IMR-90 (cell line): ENCODE data around the gene BCAS4. TPM values are rescaled to one million over a fixed set of nuclear protein-coding genes. Genes with fewer than 3 reads are reported as not detected.
A peak's percentile ranks its signal among the peaks of the same experiment; 100 is the strongest.

Experiments used
- ATAC-seq: fragments of 200-7000 bp; cut with Tn5 transposase; 2 replicates; pipeline ENCODE4 v1.9.1; 2020; ENCODE audit warnings: low read depth, mild to moderate bottlenecking, moderate library complexity
- BruUV-seq: library from RNA; stranded (reverse); fragments of 400-500 nt; replicated peaks from 2 replicates; lab custom pipeline; 2021; lab: Mats Ljungman, UMichigan
- CTCF ChIA-PET: fragments of 300-600 bp; formaldehyde crosslinking; extraction: SDS; loops from one replicate; lab custom pipeline; 2021; ENCODE audit warnings: antibody characterized with exemption; lab: Yijun Ruan, JAX
- POLR2A ChIA-PET: fragments of 300-600 bp; sonication (Branson Sonifier 250); formaldehyde crosslinking; loops from one replicate; lab custom pipeline; 2022; ENCODE audit warnings: antibody characterized with exemption; ENCODE audit not compliant: unreplicated experiment; lab: Charles Lee
- DNase-seq: peaks from one replicate; pipeline ENCODE4 v3.0.0; 2013
- H2AFZ ChIP-seq: replicated peaks from 2 replicates; pipeline ENCODE3; 2013; ENCODE audit warnings: low read length, mild to moderate bottlenecking; ENCODE audit not compliant: poor library complexity
- H2AK5ac ChIP-seq: 2 replicates; pipeline ENCODE4 v1.6.1; 2013; ENCODE audit warnings: low read depth, low read length, inconsistent platforms
- H2AK9ac ChIP-seq: replicated peaks from 2 replicates; pipeline ENCODE3; 2013; ENCODE audit warnings: mild to moderate bottlenecking, low read depth, low read length, moderate library complexity; ENCODE audit not compliant: poor library complexity
- H2BK120ac ChIP-seq: 2 replicates; pipeline ENCODE4 v1.6.1; 2013; ENCODE audit warnings: low read depth, low read length, inconsistent platforms
- H2BK15ac ChIP-seq: 3 replicates; pipeline ENCODE4 v1.6.1; 2013; ENCODE audit warnings: low read depth, low read length, inconsistent platforms
- H2BK20ac ChIP-seq: 2 replicates; pipeline ENCODE4 v1.6.1; 2013; ENCODE audit warnings: low read depth, mild to moderate bottlenecking, inconsistent platforms, low read length, moderate library complexity
- H2BK5ac ChIP-seq: 2 replicates; pipeline ENCODE4 v1.6.1; 2013; ENCODE audit warnings: mild to moderate bottlenecking, low read depth, low read length, inconsistent platforms; ENCODE audit not compliant: poor library complexity, severe bottlenecking
- H3K14ac ChIP-seq: replicated peaks from 2 replicates; pipeline ENCODE4 v1.6.1; 2013; ENCODE audit warnings: low read depth, low read length, inconsistent platforms
- H3K18ac ChIP-seq: 2 replicates; pipeline ENCODE4 v1.6.1; 2013; ENCODE audit warnings: low read depth, low read length, control low read depth
- H3K23ac ChIP-seq: 2 replicates; pipeline ENCODE4 v1.6.1; 2013; ENCODE audit warnings: low read depth, low read length, inconsistent platforms
- H3K27ac ChIP-seq: 2 replicates; pipeline ENCODE4 v1.5.1; 2013; ENCODE audit warnings: mild to moderate bottlenecking, control low read depth, low read length; ENCODE audit not compliant: insufficient read depth
- H3K27me3 ChIP-seq: 2 replicates; pipeline ENCODE4 v1.6.1; 2013; ENCODE audit warnings: low read length; ENCODE audit not compliant: control insufficient read depth, insufficient read depth
- H3K36me3 ChIP-seq: 2 replicates; pipeline ENCODE4 v1.6.1; 2013; ENCODE audit warnings: low read length, mixed read lengths; ENCODE audit not compliant: control insufficient read depth, insufficient read depth
- H3K4ac ChIP-seq: 2 replicates; pipeline ENCODE4 v1.6.1; 2013; ENCODE audit warnings: low read depth, low read length, inconsistent platforms
- H3K4me1 ChIP-seq: 2 replicates; pipeline ENCODE4 v1.6.1; 2013; ENCODE audit warnings: low read length, mixed read lengths; ENCODE audit not compliant: control insufficient read depth, insufficient read depth
- H3K4me2 ChIP-seq: 2 replicates; pipeline ENCODE4 v1.6.1; 2013; ENCODE audit warnings: low read depth, mild to moderate bottlenecking, control low read depth, low read length, moderate library complexity
- H3K4me3 ChIP-seq: 2 replicates; pipeline ENCODE4 v1.5.1; 2013; ENCODE audit warnings: low read depth, mild to moderate bottlenecking, control low read depth, low read length, moderate library complexity; ENCODE audit not compliant: insufficient read depth
- H3K56ac ChIP-seq: 2 replicates; pipeline ENCODE4 v1.6.1; 2013; ENCODE audit warnings: low read length, inconsistent platforms; ENCODE audit not compliant: insufficient read depth; ENCODE audit errors: extremely low read depth
- H3K79me1 ChIP-seq, 2 experiments: 2 replicates each; pipeline ENCODE4 v1.6.1; 2013; ENCODE audit warnings: low read length in 2 of 2, inconsistent platforms in 1 of 2, low read depth in 1 of 2
- H3K9ac ChIP-seq: 2 replicates; pipeline ENCODE4 v1.6.1; 2013; ENCODE audit warnings: low read depth, low read length, control low read depth
- H3K9me1 ChIP-seq: 2 replicates; pipeline ENCODE4 v1.6.1; 2013; ENCODE audit warnings: low read length, inconsistent platforms; ENCODE audit not compliant: insufficient read depth
- H3K9me3 ChIP-seq: 2 replicates; pipeline ENCODE4 v1.6.1; 2013; ENCODE audit warnings: low read length; ENCODE audit not compliant: control insufficient read depth, insufficient read depth
- H4K20me1 ChIP-seq: 2 replicates; pipeline ENCODE4 v1.6.1; 2013; ENCODE audit warnings: low read length, inconsistent platforms; ENCODE audit not compliant: insufficient read depth
- H4K5ac ChIP-seq: 2 replicates; pipeline ENCODE4 v1.6.1; 2013; ENCODE audit warnings: mild to moderate bottlenecking, low read depth, low read length, control low read depth
- H4K8ac ChIP-seq, 2 experiments: 2 replicates each; pipeline ENCODE4 v1.6.1; 2013; ENCODE audit warnings: low read depth in 2 of 2, low read length in 2 of 2, control low read depth in 1 of 2, inconsistent platforms in 1 of 2
- H4K91ac ChIP-seq: 2 replicates; pipeline ENCODE4 v1.6.1; 2013; ENCODE audit warnings: low read depth, low read length, inconsistent platforms; ENCODE audit not compliant: insufficient read depth
- BHLHE40 ChIP-seq: fragments of 150-350 bp; IDR thresholded peaks from 2 replicates; pipeline ENCODE4 v1.6.1; 2016; ENCODE audit warnings: mild to moderate bottlenecking, low read depth, low read length
- CEBPB ChIP-seq: IDR thresholded peaks from 2 replicates; pipeline ENCODE4 v1.6.1; 2012; ENCODE audit warnings: low read depth, low read length, improper control_type of control experiment
- CHD1 ChIP-seq: IDR thresholded peaks from 2 replicates; pipeline ENCODE4 v1.6.1; 2012; ENCODE audit warnings: low read depth, low read length, improper control_type of control experiment
- FOS ChIP-seq: fragments of 150-350 bp; IDR thresholded peaks from 2 replicates; pipeline ENCODE4 v1.6.1; 2016; ENCODE audit warnings: low read depth, low read length
- MAFK ChIP-seq: IDR thresholded peaks from 2 replicates; pipeline ENCODE4 v1.6.1; 2012; ENCODE audit warnings: low read depth, low read length, improper control_type of control experiment
- MAZ ChIP-seq: IDR thresholded peaks from 2 replicates; pipeline ENCODE4 v1.6.1; 2012; ENCODE audit warnings: low read depth, mild to moderate bottlenecking, low read length, improper control_type of control experiment, moderate library complexity, borderline replicate concordance
- NFE2L2 ChIP-seq: fragments of 150-350 bp; IDR thresholded peaks from 2 replicates; pipeline ENCODE4 v1.6.1; 2016; ENCODE audit warnings: low read depth, mild to moderate bottlenecking, low read length
- POLR2A ChIP-seq: IDR thresholded peaks from 2 replicates; pipeline ENCODE4 v1.6.1; 2012; ENCODE audit warnings: mild to moderate bottlenecking, low read depth, low read length
- RAD21 ChIP-seq: IDR thresholded peaks from 2 replicates; pipeline ENCODE4 v1.6.1; 2012; ENCODE audit warnings: low read length, improper control_type of control experiment
- RCOR1 ChIP-seq: IDR thresholded peaks from 2 replicates; pipeline ENCODE4 v1.6.1; 2012; ENCODE audit warnings: mild to moderate bottlenecking, low read length, improper control_type of control experiment; ENCODE audit not compliant: insufficient replicate concordance
- RFX5 ChIP-seq: IDR thresholded peaks from 2 replicates; pipeline ENCODE4 v1.8.0; 2012; ENCODE audit warnings: low read depth, mild to moderate bottlenecking, low read length, moderate library complexity
- SMC3 ChIP-seq: fragments of 150-350 bp; IDR thresholded peaks from 2 replicates; pipeline ENCODE4 v1.6.1; 2016; ENCODE audit warnings: low read depth, mild to moderate bottlenecking, antibody characterized with exemption, low read length, moderate library complexity
- WGBS, 2 experiments: methylation state at CpG; one replicate each; pipeline versions ENCODE4 v1.1.5 to v1.1.7; 2013; ENCODE audit warnings: missing lambda C conversion rate in 2 of 2; ENCODE audit not compliant: insufficient read length in 1 of 2; ENCODE audit errors: extremely low coverage in 2 of 2; 5-methylcytosine and 5-hydroxymethylcytosine counted together
- dilution Hi-C: fragments of 300-500 bp; cut with HindIII; formaldehyde crosslinking; loops from one replicate; pipeline ENCODE4 v1.14.3; 2018; ENCODE audit warnings: low sequenced_read_pairs; ENCODE audit not compliant: unreplicated experiment
- in situ Hi-C: fragments of 300-500 bp; cut with MboI; formaldehyde crosslinking; loops from 3 replicates; pipeline ENCODE4 v1.14.3; 2019; ENCODE audit warnings: low sequenced_read_pairs, inconsistent platforms, mixed read lengths
- intact Hi-C: fragments of 100-400 bp; cut with micrococcal nuclease; formaldehyde crosslinking; loops from 2 replicates; pipeline ENCODE4 v1.10.0; 2022
- polyA plus RNA-seq, 3 experiments: library from polyadenylated mRNA; depleted of rRNA; stranded (reverse); fragments of >200 nt; gene quantifications; 2 replicates each; pipeline ENCODE4 v1.2.3, GENCODE V29; 2012; ENCODE audit warnings: low replicate concordance in 1 of 3
- total RNA-seq: library from RNA; depleted of rRNA; stranded (reverse); fragments of >200 nt; gene quantifications from 2 replicates; pipeline ENCODE4 v1.2.3, GENCODE V29; 2012
- TF ChIP-seq, protein P1 (sequence below): fragments of 150-350 bp; IDR thresholded peaks from 2 replicates; pipeline ENCODE4 v1.6.1; 2016; ENCODE audit warnings: low read depth, mild to moderate bottlenecking, low read length, moderate library complexity, borderline replicate concordance
- TF ChIP-seq, protein P2 (sequence below): conservative IDR thresholded peaks from 2 replicates; pipeline ENCODE4 v1.5.1; 2012; ENCODE audit warnings: mild to moderate bottlenecking, low read depth, low read length, improper control_type of control experiment

BCAS4 gene
- total and polyA plus RNA-seq, 2 of the 4 experiments (the other 2 are of a cell fraction): 42.7 to 47.5 TPM

DNA sequence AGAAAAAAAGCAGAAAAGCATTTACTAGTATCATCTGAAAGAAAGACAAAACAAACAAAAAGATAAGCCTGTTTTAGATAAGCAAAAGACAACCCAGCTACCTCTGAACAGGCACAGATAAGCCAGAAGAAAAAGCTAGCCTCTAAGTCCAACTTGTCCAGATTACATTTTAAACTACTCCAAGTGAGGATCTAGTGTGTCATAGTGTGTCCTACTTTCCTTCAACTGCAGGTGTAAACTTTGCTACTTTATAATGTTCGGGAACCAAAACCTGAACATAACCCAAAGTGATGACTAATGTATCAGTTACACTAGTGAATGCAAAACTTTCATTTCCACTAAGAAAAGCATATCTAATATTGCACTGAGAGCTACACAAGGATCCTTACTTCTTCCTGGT, 116.9 kb downstream of the BCAS4 start:
- no peak overlapping the region for H3K4me3 ChIP-seq
- H3K9me3 ChIP-seq: no peaks in the 10 kb centered on the region
- H3K56ac ChIP-seq: no peak overlapping the region
- peaks cover 26% of the 10 kb centered on the region for H3K4me1 ChIP-seq
- no peak overlapping the region for H2AFZ ChIP-seq
- H4K91ac ChIP-seq: no peak overlapping the region
- dilution Hi-C loops (loop anchor here (25.0 kb wide), 1 partner anchor 99 kb away; no protein-coding TSS in a partner anchor), intact Hi-C loops (loop anchor here (5.0 kb wide), 1 partner anchor 94 kb away; no protein-coding TSS in a partner anchor), in situ Hi-C loops (no loop called here)
- H2BK20ac ChIP-seq: no peak overlapping the region
- H3K14ac ChIP-seq: no peak overlapping the region
- no TSS peak for BruUV-seq
- ChIA-PET CTCF (interaction anchor here (0.7 to 1.3 kb wide), 4 partner anchors 11 to 117 kb away, joined by 3 to 5 read pairs (median 3); partner anchors contain the start of gene BCAS4), POLR2A (interaction anchor here (0.6 kb wide), 1 partner anchor 278 kb away, joined by 4 read pairs; no protein-coding TSS in a partner anchor)
- H3K18ac ChIP-seq: no peak overlapping the region
- no peak overlapping the region for H2AK9ac ChIP-seq
- H2BK120ac ChIP-seq: no peak overlapping the region
- H3K9ac ChIP-seq: no peak overlapping the region
- no peak overlapping the region for H3K4me2 ChIP-seq
- H3K4ac ChIP-seq: no peak overlapping the region
- TF ChIP-seq SMC3 (no peak), CEBPB (no peak), NFE2L2 (no peak), POLR2A (no peak), BHLHE40 (no peak), CHD1 (no peak), FOS (no peak), MAZ (no peak), RCOR1 (no peak), RAD21 (no peak), MAFK (no peak), RFX5 (no peak)
- TF ChIP-seq, protein P1, sequence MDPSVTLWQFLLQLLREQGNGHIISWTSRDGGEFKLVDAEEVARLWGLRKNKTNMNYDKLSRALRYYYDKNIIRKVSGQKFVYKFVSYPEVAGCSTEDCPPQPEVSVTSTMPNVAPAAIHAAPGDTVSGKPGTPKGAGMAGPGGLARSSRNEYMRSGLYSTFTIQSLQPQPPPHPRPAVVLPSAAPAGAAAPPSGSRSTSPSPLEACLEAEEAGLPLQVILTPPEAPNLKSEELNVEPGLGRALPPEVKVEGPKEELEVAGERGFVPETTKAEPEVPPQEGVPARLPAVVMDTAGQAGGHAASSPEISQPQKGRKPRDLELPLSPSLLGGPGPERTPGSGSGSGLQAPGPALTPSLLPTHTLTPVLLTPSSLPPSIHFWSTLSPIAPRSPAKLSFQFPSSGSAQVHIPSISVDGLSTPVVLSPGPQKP: no peak
- TF ChIP-seq, protein P2, sequence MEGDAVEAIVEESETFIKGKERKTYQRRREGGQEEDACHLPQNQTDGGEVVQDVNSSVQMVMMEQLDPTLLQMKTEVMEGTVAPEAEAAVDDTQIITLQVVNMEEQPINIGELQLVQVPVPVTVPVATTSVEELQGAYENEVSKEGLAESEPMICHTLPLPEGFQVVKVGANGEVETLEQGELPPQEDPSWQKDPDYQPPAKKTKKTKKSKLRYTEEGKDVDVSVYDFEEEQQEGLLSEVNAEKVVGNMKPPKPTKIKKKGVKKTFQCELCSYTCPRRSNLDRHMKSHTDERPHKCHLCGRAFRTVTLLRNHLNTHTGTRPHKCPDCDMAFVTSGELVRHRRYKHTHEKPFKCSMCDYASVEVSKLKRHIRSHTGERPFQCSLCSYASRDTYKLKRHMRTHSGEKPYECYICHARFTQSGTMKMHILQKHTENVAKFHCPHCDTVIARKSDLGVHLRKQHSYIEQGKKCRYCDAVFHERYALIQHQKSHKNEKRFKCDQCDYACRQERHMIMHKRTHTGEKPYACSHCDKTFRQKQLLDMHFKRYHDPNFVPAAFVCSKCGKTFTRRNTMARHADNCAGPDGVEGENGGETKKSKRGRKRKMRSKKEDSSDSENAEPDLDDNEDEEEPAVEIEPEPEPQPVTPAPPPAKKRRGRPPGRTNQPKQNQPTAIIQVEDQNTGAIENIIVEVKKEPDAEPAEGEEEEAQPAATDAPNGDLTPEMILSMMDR: no peak
- peaks cover 11 to 61% of the 10 kb centered on the region in 2 experiments; a peak in 3 of 4 replicates for H3K79me1 ChIP-seq
- H3K27me3 ChIP-seq: no peaks in the 10 kb centered on the region
- peak overlapping the region; percentile 15 for H2BK5ac ChIP-seq
- no peak overlapping the region; the same call in 1 of the 2 replicates for H3K23ac ChIP-seq
- ATAC-seq: no peak
- peaks cover 29% of the 10 kb centered on the region for H3K9me1 ChIP-seq
- no peak overlapping the region for H4K8ac ChIP-seq
- peaks cover 95% of the 10 kb centered on the region for H4K20me1 ChIP-seq
- H4K5ac ChIP-seq: no peak overlapping the region
- H3K36me3 ChIP-seq: peaks cover 3% of the 10 kb centered on the region; the same call in 1 of the 2 replicates
- DNase-seq: peak; percentile 35
- H2AK5ac ChIP-seq: no peak overlapping the region
- WGBS, 2 experiments: no CpG with 5 or more reads among the region's 1 CpG
- no peak overlapping the region for H2BK15ac ChIP-seq
- no peak overlapping the region for H3K27ac ChIP-seq
